Stimulated activated CD8-positive, alpha-beta memory T cell treated with anti-CD3 and anti-CD28 coated beads, Interleukin-4, amount 100 ng/mL, for 24 hours (primary cell): ENCODE data around the gene NIN.
"Not testable (repeated sequence)": the region's sequence is repeated elsewhere in the genome, so short reads cannot be mapped to it uniquely, and the experiment has no call there.

Source experiments
- DNase-seq: peaks from one replicate; pipeline ENCODE4 v3.0.0-alpha.2; 2020; ENCODE audit warnings: low read depth

The NIN gene

GRCh38 chr14:50837850-50838470, 7.0 kb upstream of the NIN start:
- DNase-seq, result no peak

- DNase-seq, result no peak
These were observed 6.3 kb upstream of the NIN start for GRCh38 chr14:50837271-50837670.

GRCh38 chr14:50836515-50836914, 5.6 kb upstream of the NIN start:
- no peak for DNase-seq

GRCh38 chr14:50835280-50835679, 4.3 kb upstream of the NIN start:
- DNase-seq, result no peak

- DNase-seq, result no peak
These were observed 3.9 kb upstream of the NIN start for GRCh38 chr14:50834802-50835276.

- no peak for DNase-seq
These were observed 2.1 kb upstream of the NIN start for GRCh38 chr14:50832935-50833630.

- DNase-seq, result no peak
These were observed 785 bp upstream of the NIN start for GRCh38 chr14:50831726-50832168.

GRCh38 chr14:50830044-50830931, 674 bp downstream of the NIN start:
- peak; percentile 55 for DNase-seq

GRCh38 chr14:50829489-50830043, 1.4 kb downstream of the NIN start:
- DNase-seq, result no peak

GRCh38 chr14:50828721-50829488, 2.1 kb downstream of the NIN start:
- DNase-seq, result no peak

GRCh38 chr14:50826681-50827080, 4.3 kb downstream of the NIN start:
- no peak for DNase-seq

GRCh38 chr14:50825307-50825706, 5.7 kb downstream of the NIN start:
- DNase-seq, result no peak

GRCh38 chr14:50823762-50824636, 7.0 kb downstream of the NIN start:
- DNase-seq, result no peak

- DNase-seq, result no peak
These were observed 7.8 kb downstream of the NIN start for GRCh38 chr14:50823051-50823761.

- DNase-seq, result no peak
These were observed 8.4 kb downstream of the NIN start for GRCh38 chr14:50822501-50823042.

GRCh38 chr14:50821510-50822464, 9.2 kb downstream of the NIN start:
- DNase-seq, result peak; percentile 28

- no peak for DNase-seq
These were observed 10.0 kb downstream of the NIN start for GRCh38 chr14:50820786-50821509.

- not testable (repeated sequence) for DNase-seq
These were observed 11.7 kb downstream of the NIN start for GRCh38 chr14:50819303-50819702.
